NCI-H2029 treated with DMSO at 0.1 percent for 48 hours (cell line): ENCODE data around the gene SARNP.
"Not testable (repeated sequence)": the region's sequence is repeated elsewhere in the genome, so short reads cannot be mapped to it uniquely, and the experiment has no call there.

Source experiments
- DNase-seq: peaks from one replicate; lab custom pipeline; 2025; lab: John Stamatoyannopoulos, UW

Gene SARNP

GRCh38 chr12:55839345-55840140 is 22.0 kb upstream of the SARNP start:
- DNase-seq: no peak

- no peak for DNase-seq
Measured at GRCh38 chr12:55838361-55838760, 20.8 kb upstream of the SARNP start.

GRCh38 chr12:55834400-55834799 is 16.9 kb upstream of the SARNP start:
- not testable (repeated sequence) for DNase-seq

- DNase-seq: no peak
Measured at GRCh38 chr12:55833056-55833455, 15.5 kb upstream of the SARNP start.

- no peak for DNase-seq
Measured at GRCh38 chr12:55831447-55831815, 13.9 kb upstream of the SARNP start.

- no peak for DNase-seq
Measured at GRCh38 chr12:55830601-55831446, 13.3 kb upstream of the SARNP start.

- DNase-seq: no peak
Measured at GRCh38 chr12:55829967-55830600, 12.6 kb upstream of the SARNP start.

- DNase-seq: no peak
Measured at GRCh38 chr12:55828357-55828756, 10.8 kb upstream of the SARNP start.

GRCh38 chr12:55827806-55828205 is 10.3 kb upstream of the SARNP start:
- no peak for DNase-seq

- DNase-seq: no peak
Measured at GRCh38 chr12:55824726-55825125, 7.2 kb upstream of the SARNP start.

GRCh38 chr12:55823419-55823818 is 5.9 kb upstream of the SARNP start:
- no peak for DNase-seq

- no peak for DNase-seq
Measured at GRCh38 chr12:55822228-55822627, 4.7 kb upstream of the SARNP start.

- no peak for DNase-seq
Measured at GRCh38 chr12:55820679-55821078, 3.2 kb upstream of the SARNP start.

- no peak for DNase-seq
Measured at GRCh38 chr12:55818886-55819285, 1.4 kb upstream of the SARNP start.

GRCh38 chr12:55818140-55818728 is 710 bp upstream of the SARNP start:
- no peak for DNase-seq

GRCh38 chr12:55816881-55817344 is 611 bp downstream of the SARNP start:
- DNase-seq: no peak

GRCh38 chr12:55815473-55815872 is 2.1 kb downstream of the SARNP start:
- no peak for DNase-seq

GRCh38 chr12:55814257-55814656 is 3.3 kb downstream of the SARNP start:
- DNase-seq: no peak

GRCh38 chr12:55812088-55812487 is 5.4 kb downstream of the SARNP start:
- DNase-seq: no peak

- DNase-seq: no peak
Measured at GRCh38 chr12:55809274-55809673, 8.2 kb downstream of the SARNP start.

GRCh38 chr12:55806982-55807381 is 10.5 kb downstream of the SARNP start:
- DNase-seq: no peak

- no peak for DNase-seq
Measured at GRCh38 chr12:55797550-55797949, 20.0 kb downstream of the SARNP start.
